ENCODE results near the gene CCL27.

The CCL27 gene

GRCh38 chr9:34658461-34658860, 4.0 kb downstream of the CCL27 start:
- H3K9me3 ChIP-seq (ENCODE audit: insufficient read depth, low read depth, low read length), result no peaks in the 10 kb centered on the region
- peaks cover 6% of the 10 kb centered on the region for H3K4me1 ChIP-seq (ENCODE audit: insufficient read depth, low read length)
- WGBS, result 94% methylated on average over 14 of the region's 14 CpGs
- H3K36me3 ChIP-seq (ENCODE audit: insufficient read depth, low read length), result no peaks in the 10 kb centered on the region
- H3K4me3 ChIP-seq (ENCODE audit: low read length), result no peak overlapping the region
- no peak overlapping the region for H3K27ac ChIP-seq (ENCODE audit: low read depth, low read length)
- no peak overlapping the region for H3K9ac ChIP-seq (ENCODE audit: low read depth, low read length)
- H3K27me3 ChIP-seq (ENCODE audit: insufficient read depth, low read length), result no peaks in the 10 kb centered on the region

GRCh38 chr9:34656992-34657391, 5.5 kb downstream of the CCL27 start:
- no peak overlapping the region for H3K4me3 ChIP-seq (ENCODE audit: low read length)
- peaks cover 19% of the 10 kb centered on the region for H3K4me1 ChIP-seq (ENCODE audit: insufficient read depth, low read length)
- H3K27me3 ChIP-seq (ENCODE audit: insufficient read depth, low read length), result no peaks in the 10 kb centered on the region
- H3K9ac ChIP-seq (ENCODE audit: low read depth, low read length), result no peak overlapping the region
- no peak overlapping the region for H3K27ac ChIP-seq (ENCODE audit: low read depth, low read length)
- no peaks in the 10 kb centered on the region for H3K9me3 ChIP-seq (ENCODE audit: insufficient read depth, low read depth, low read length)
- 95% methylated on average over 5 of the region's 5 CpGs for WGBS
- no peaks in the 10 kb centered on the region for H3K36me3 ChIP-seq (ENCODE audit: insufficient read depth, low read length)

GRCh38 chr9:34655394-34655793, 7.1 kb downstream of the CCL27 start:
- Histone ChIP-seq H3K4me1 (ENCODE audit: insufficient read depth, low read length) (peaks cover 19% of the 10 kb centered on the region), H3K4me3 (ENCODE audit: low read length) (no peak overlapping the region), H3K9ac (ENCODE audit: low read depth, low read length) (no peak overlapping the region), H3K27me3 (ENCODE audit: insufficient read depth, low read length) (no peaks in the 10 kb centered on the region), H3K9me3 (ENCODE audit: insufficient read depth, low read depth, low read length) (no peaks in the 10 kb centered on the region), H3K36me3 (ENCODE audit: insufficient read depth, low read length) (peaks cover 2% of the 10 kb centered on the region; the same call in 1 of the 2 replicates), H3K27ac (ENCODE audit: low read depth, low read length) (no peak overlapping the region)
- WGBS, result 66% methylated on average over 5 of the region's 5 CpGs

GRCh38 chr9:34654323-34655051, 8.0 kb downstream of the CCL27 start:
- no peak overlapping the region for H3K4me3 ChIP-seq (ENCODE audit: low read length)
- peaks cover 19% of the 10 kb centered on the region for H3K4me1 ChIP-seq (ENCODE audit: insufficient read depth, low read length)
- H3K9ac ChIP-seq (ENCODE audit: low read depth, low read length), result no peak overlapping the region
- H3K27ac ChIP-seq (ENCODE audit: low read depth, low read length), result no peak overlapping the region
- WGBS, result 76% methylated on average over 7 of the region's 11 CpGs
- no peaks in the 10 kb centered on the region for H3K27me3 ChIP-seq (ENCODE audit: insufficient read depth, low read length)
- H3K9me3 ChIP-seq (ENCODE audit: insufficient read depth, low read depth, low read length), result no peaks in the 10 kb centered on the region
- peaks cover 11% of the 10 kb centered on the region for H3K36me3 ChIP-seq (ENCODE audit: insufficient read depth, low read length)

GRCh38 chr9:34653151-34654072, 9.0 kb downstream of the CCL27 start:
- Histone ChIP-seq H3K27me3 (ENCODE audit: insufficient read depth, low read length) (no peaks in the 10 kb centered on the region), H3K9me3 (ENCODE audit: insufficient read depth, low read depth, low read length) (no peaks in the 10 kb centered on the region), H3K27ac (ENCODE audit: low read depth, low read length) (no peak overlapping the region), H3K9ac (ENCODE audit: low read depth, low read length) (no peak overlapping the region), H3K36me3 (ENCODE audit: insufficient read depth, low read length) (peaks cover 22% of the 10 kb centered on the region), H3K4me1 (ENCODE audit: insufficient read depth, low read length) (peaks cover 19% of the 10 kb centered on the region), H3K4me3 (ENCODE audit: low read length) (no peak overlapping the region)
- WGBS, result 64% methylated on average over 11 of the region's 11 CpGs

- Histone ChIP-seq H3K36me3 (ENCODE audit: insufficient read depth, low read length) (peaks cover 24% of the 10 kb centered on the region), H3K4me3 (ENCODE audit: low read length) (peak overlapping the region; percentile 27), H3K9me3 (ENCODE audit: insufficient read depth, low read depth, low read length) (no peaks in the 10 kb centered on the region), H3K27ac (ENCODE audit: low read depth, low read length) (no peak overlapping the region), H3K4me1 (ENCODE audit: insufficient read depth, low read length) (peaks cover 23% of the 10 kb centered on the region), H3K9ac (ENCODE audit: low read depth, low read length) (no peak overlapping the region), H3K27me3 (ENCODE audit: insufficient read depth, low read length) (no peaks in the 10 kb centered on the region)
- 67% methylated on average over 5 of the region's 5 CpGs for WGBS
These were observed 9.9 kb downstream of the CCL27 start for GRCh38 chr9:34652602-34653000.

- H3K9me3 ChIP-seq (ENCODE audit: insufficient read depth, low read depth, low read length), result no peaks in the 10 kb centered on the region
- peaks cover 24% of the 10 kb centered on the region for H3K36me3 ChIP-seq (ENCODE audit: insufficient read depth, low read length)
- H3K9ac ChIP-seq (ENCODE audit: low read depth, low read length), result peak within 1 kb of the TSS; percentile 45; the same call in 1 of the 2 replicates
- H3K4me3 ChIP-seq (ENCODE audit: low read length), result peak within 1 kb of the TSS; percentile 57
- 5% methylated on average over 22 of the region's 24 CpGs for WGBS
- no peaks in the 10 kb centered on the region for H3K27me3 ChIP-seq (ENCODE audit: insufficient read depth, low read length)
- peaks cover 27% of the 10 kb centered on the region for H3K4me1 ChIP-seq (ENCODE audit: insufficient read depth, low read length)
- H3K27ac ChIP-seq (ENCODE audit: low read depth, low read length), result no peak within 1 kb of the TSS
These were observed 10.4 kb downstream of the CCL27 start, which contains the start of gene IL11RA for GRCh38 chr9:34651876-34652601. Gene IL11RA, plus strand, starts transcription at chr9:34652185. Its CDS starts 3,033 bp downstream, at chr9:34655218.

- peak overlapping the region; percentile 45; the same call in 1 of the 2 replicates for H3K9ac ChIP-seq (ENCODE audit: low read depth, low read length)
- peak overlapping the region; percentile 57 for H3K4me3 ChIP-seq (ENCODE audit: low read length)
- H3K9me3 ChIP-seq (ENCODE audit: insufficient read depth, low read depth, low read length), result no peaks in the 10 kb centered on the region
- peaks cover 28% of the 10 kb centered on the region for H3K4me1 ChIP-seq (ENCODE audit: insufficient read depth, low read length)
- peaks cover 24% of the 10 kb centered on the region for H3K36me3 ChIP-seq (ENCODE audit: insufficient read depth, low read length)
- WGBS, result 86% methylated on average over 4 of the region's 4 CpGs
- no peak overlapping the region for H3K27ac ChIP-seq (ENCODE audit: low read depth, low read length)
- no peaks in the 10 kb centered on the region for H3K27me3 ChIP-seq (ENCODE audit: insufficient read depth, low read length)
These were observed 11.1 kb downstream of the CCL27 start for GRCh38 chr9:34651321-34651720.

GRCh38 chr9:34650816-34651215, 11.6 kb downstream of the CCL27 start:
- H3K27ac ChIP-seq (ENCODE audit: low read depth, low read length), result no peak overlapping the region
- H3K27me3 ChIP-seq (ENCODE audit: insufficient read depth, low read length), result no peaks in the 10 kb centered on the region
- H3K4me3 ChIP-seq (ENCODE audit: low read length), result no peak overlapping the region
- H3K4me1 ChIP-seq (ENCODE audit: insufficient read depth, low read length), result peaks cover 32% of the 10 kb centered on the region
- no peaks in the 10 kb centered on the region for H3K9me3 ChIP-seq (ENCODE audit: insufficient read depth, low read depth, low read length)
- 90% methylated on average over 5 of the region's 5 CpGs for WGBS
- H3K9ac ChIP-seq (ENCODE audit: low read depth, low read length), result no peak overlapping the region
- H3K36me3 ChIP-seq (ENCODE audit: insufficient read depth, low read length), result peaks cover 24% of the 10 kb centered on the region

- Histone ChIP-seq H3K9me3 (ENCODE audit: insufficient read depth, low read depth, low read length) (no peaks in the 10 kb centered on the region), H3K36me3 (ENCODE audit: insufficient read depth, low read length) (peaks cover 24% of the 10 kb centered on the region), H3K4me3 (ENCODE audit: low read length) (no peak overlapping the region), H3K9ac (ENCODE audit: low read depth, low read length) (no peak overlapping the region), H3K4me1 (ENCODE audit: insufficient read depth, low read length) (peaks cover 33% of the 10 kb centered on the region), H3K27me3 (ENCODE audit: insufficient read depth, low read length) (no peaks in the 10 kb centered on the region), H3K27ac (ENCODE audit: low read depth, low read length) (no peak overlapping the region)
- WGBS, result 95% methylated on average over 8 of the region's 8 CpGs
These were observed 13.8 kb downstream of the CCL27 start for GRCh38 chr9:34648673-34649072.

Measured in HUES64 (cell line).